ENCODE measurements around the gene CLCF1. TPM values are rescaled to one million over a fixed set of nuclear protein-coding genes. Genes with fewer than 3 reads are reported as not detected.

CLCF1 gene
- total and polyA plus RNA-seq, 4 donors, result 2.6 to 19.5 (median 9.9) TPM

- ATAC-seq (ENCODE audit: low FRiP score) (no peak), DNase-seq (peak in 1 of 2 donors; percentile 52)
- no peaks in the 10 kb centered on the region for H3K36me3 ChIP-seq (ENCODE audit: control insufficient read depth in 1 of 2, insufficient read depth in 2 of 2, low read length in 1 of 2)
- H3K4me3 ChIP-seq (ENCODE audit: low read length in 2 of 2), result no peak overlapping the region
- H3K27ac ChIP-seq (ENCODE audit: low read depth in 1 of 2, low read length in 2 of 2), result peak overlapping the region; percentile 6 to 28
- H3K27me3 ChIP-seq (ENCODE audit: control insufficient read depth in 1 of 2, insufficient read depth in 2 of 2, low read length in 1 of 2), result no peaks in the 10 kb centered on the region
- intact Hi-C loops (cut with DNase I), result no loop called here
- H3K4me1 ChIP-seq (ENCODE audit: control insufficient read depth in 1 of 2, insufficient read depth in 2 of 2, low read length in 2 of 2), result no peaks in the 10 kb centered on the region
- H3K9me3 ChIP-seq (ENCODE audit: control insufficient read depth, low read length), result no peaks in the 10 kb centered on the region
- WGBS, 2 donors, result 24 to 27% methylated on average over 9 of the region's 9 CpGs
Observed at GRCh38 chr11:67374571-67375281, 1.3 kb upstream of the CLCF1 start.

- H3K36me3 ChIP-seq (ENCODE audit: control insufficient read depth in 1 of 2, insufficient read depth in 2 of 2, low read length in 1 of 2), result no peaks in the 10 kb centered on the region
- H3K4me1 ChIP-seq (ENCODE audit: control insufficient read depth in 1 of 2, insufficient read depth in 2 of 2, low read length in 2 of 2), result no peaks in the 10 kb centered on the region
- DNase-seq (peak; percentile 91 to 96), ATAC-seq (ENCODE audit: low FRiP score) (peak; percentile 76)
- WGBS, 2 donors, result 1% methylated on average over 31 to 40 of the region's 40 CpGs
- intact Hi-C loops (cut with DNase I), result loop anchor here in 1 of 2 donors (2.0 kb wide), 1 partner anchor 19 kb away; no protein-coding TSS in a partner anchor
- no peaks in the 10 kb centered on the region for H3K9me3 ChIP-seq (ENCODE audit: control insufficient read depth, low read length)
- H3K4me3 ChIP-seq (ENCODE audit: low read length in 2 of 2), result peak overlapping the region; percentile 71 to 88
- no peaks in the 10 kb centered on the region for H3K27me3 ChIP-seq (ENCODE audit: control insufficient read depth in 1 of 2, insufficient read depth in 2 of 2, low read length in 1 of 2)
- H3K27ac ChIP-seq (ENCODE audit: low read depth in 1 of 2, low read length in 2 of 2), result peak overlapping the region; percentile 15 to 84
Observed at GRCh38 chr11:67373648-67374570, 511 bp upstream of the CLCF1 start.

- Histone ChIP-seq H3K4me3 (ENCODE audit: low read length in 2 of 2) (peak overlapping the region; percentile 71 to 88), H3K9me3 (ENCODE audit: control insufficient read depth, low read length) (no peaks in the 10 kb centered on the region), H3K27ac (ENCODE audit: low read depth in 1 of 2, low read length in 2 of 2) (peak overlapping the region in 1 of 2 donors; percentile 28), H3K36me3 (ENCODE audit: control insufficient read depth in 1 of 2, insufficient read depth in 2 of 2, low read length in 1 of 2) (no peaks in the 10 kb centered on the region), H3K27me3 (ENCODE audit: control insufficient read depth in 1 of 2, insufficient read depth in 2 of 2, low read length in 1 of 2) (no peaks in the 10 kb centered on the region), H3K4me1 (ENCODE audit: control insufficient read depth in 1 of 2, insufficient read depth in 2 of 2, low read length in 2 of 2) (no peaks in the 10 kb centered on the region)
- no peak for DNase-seq
- WGBS, 2 donors, result 0 to 1% methylated on average over 35 to 78 of the region's 78 CpGs
- intact Hi-C loops (cut with DNase I), result loop anchor here in 1 of 2 donors (2.0 kb wide), 1 partner anchor 18 kb away; no protein-coding TSS in a partner anchor
- ATAC-seq (ENCODE audit: low FRiP score), result no peak
Observed at GRCh38 chr11:67372321-67372992, 941 bp downstream of the CLCF1 start.

GRCh38 chr11:67371911-67372320, 1.5 kb downstream of the CLCF1 start:
- H3K9me3 ChIP-seq (ENCODE audit: control insufficient read depth, low read length), result no peaks in the 10 kb centered on the region
- intact Hi-C loops (cut with DNase I), result loop anchor here in 1 of 2 donors (2.0 kb wide), 1 partner anchor 17 kb away; no protein-coding TSS in a partner anchor
- no peaks in the 10 kb centered on the region for H3K36me3 ChIP-seq (ENCODE audit: control insufficient read depth in 1 of 2, insufficient read depth in 2 of 2, low read length in 1 of 2)
- H3K27me3 ChIP-seq (ENCODE audit: control insufficient read depth in 1 of 2, insufficient read depth in 2 of 2, low read length in 1 of 2), result no peaks in the 10 kb centered on the region
- WGBS, 2 donors, result 10 to 11% methylated on average over 16 of the region's 16 CpGs
- peak overlapping the region in 1 of 2 donors; percentile 71 for H3K4me3 ChIP-seq (ENCODE audit: low read length in 2 of 2)
- peak overlapping the region in 1 of 2 donors; percentile 16 for H3K27ac ChIP-seq (ENCODE audit: low read depth in 1 of 2, low read length in 2 of 2)
- no peaks in the 10 kb centered on the region for H3K4me1 ChIP-seq (ENCODE audit: control insufficient read depth in 1 of 2, insufficient read depth in 2 of 2, low read length in 2 of 2)
- no peak for ATAC-seq (ENCODE audit: low FRiP score)
- no peak for DNase-seq

- intact Hi-C loops (cut with DNase I), result no loop called here
- Histone ChIP-seq H3K27ac (ENCODE audit: low read depth in 1 of 2, low read length in 2 of 2) (no peak overlapping the region), H3K9me3 (ENCODE audit: control insufficient read depth, low read length) (no peaks in the 10 kb centered on the region), H3K4me1 (ENCODE audit: control insufficient read depth in 1 of 2, insufficient read depth in 2 of 2, low read length in 2 of 2) (no peaks in the 10 kb centered on the region), H3K27me3 (ENCODE audit: control insufficient read depth in 1 of 2, insufficient read depth in 2 of 2, low read length in 1 of 2) (no peaks in the 10 kb centered on the region), H3K36me3 (ENCODE audit: control insufficient read depth in 1 of 2, insufficient read depth in 2 of 2, low read length in 1 of 2) (no peaks in the 10 kb centered on the region), H3K4me3 (ENCODE audit: low read length in 2 of 2) (no peak overlapping the region)
- ATAC-seq (ENCODE audit: low FRiP score), result no peak
- WGBS, 2 donors, result 16 to 25% methylated on average over 8 of the region's 8 CpGs
- DNase-seq, result no peak
Observed at GRCh38 chr11:67371189-67371910, 2.0 kb downstream of the CLCF1 start.

GRCh38 chr11:67370351-67371076, 2.9 kb downstream of the CLCF1 start:
- Histone ChIP-seq H3K4me3 (ENCODE audit: low read length in 2 of 2) (no peak overlapping the region), H3K27me3 (ENCODE audit: control insufficient read depth in 1 of 2, insufficient read depth in 2 of 2, low read length in 1 of 2) (no peaks in the 10 kb centered on the region), H3K4me1 (ENCODE audit: control insufficient read depth in 1 of 2, insufficient read depth in 2 of 2, low read length in 2 of 2) (no peaks in the 10 kb centered on the region), H3K36me3 (ENCODE audit: control insufficient read depth in 1 of 2, insufficient read depth in 2 of 2, low read length in 1 of 2) (no peaks in the 10 kb centered on the region), H3K27ac (ENCODE audit: low read depth in 1 of 2, low read length in 2 of 2) (no peak overlapping the region), H3K9me3 (ENCODE audit: control insufficient read depth, low read length) (no peaks in the 10 kb centered on the region)
- ATAC-seq (ENCODE audit: low FRiP score) (no peak), DNase-seq (no peak)
- 70% methylated on average over 14 of the region's 14 CpGs for WGBS, 2 donors
- intact Hi-C loops (cut with DNase I), result no loop called here

GRCh38 chr11:67369801-67370284, 3.6 kb downstream of the CLCF1 start:
- H3K27me3 ChIP-seq (ENCODE audit: control insufficient read depth in 1 of 2, insufficient read depth in 2 of 2, low read length in 1 of 2), result no peaks in the 10 kb centered on the region
- H3K36me3 ChIP-seq (ENCODE audit: control insufficient read depth in 1 of 2, insufficient read depth in 2 of 2, low read length in 1 of 2), result no peaks in the 10 kb centered on the region
- ATAC-seq (ENCODE audit: low FRiP score), result no peak
- H3K4me1 ChIP-seq (ENCODE audit: control insufficient read depth in 1 of 2, insufficient read depth in 2 of 2, low read length in 2 of 2), result no peaks in the 10 kb centered on the region
- 47 to 51% methylated on average over 12 of the region's 12 CpGs for WGBS, 2 donors
- H3K4me3 ChIP-seq (ENCODE audit: low read length in 2 of 2), result no peak overlapping the region
- no peak overlapping the region for H3K27ac ChIP-seq (ENCODE audit: low read depth in 1 of 2, low read length in 2 of 2)
- H3K9me3 ChIP-seq (ENCODE audit: control insufficient read depth, low read length), result no peaks in the 10 kb centered on the region
- no peak for DNase-seq
- intact Hi-C loops (cut with DNase I), result no loop called here
